MM.1S (cell line): ENCODE measurements around the gene CCL16.
"Not testable (repeated sequence)": the region's sequence is repeated elsewhere in the genome, so short reads cannot be mapped to it uniquely, and the experiment has no call there.

Experiments
- DNase-seq: peaks from one replicate; pipeline ENCODE4 v3.0.0-alpha.2; 2015
- H2AFZ ChIP-seq: fragments of 300-600 bp; sonication (generic); 2 replicates; pipeline ENCODE4 v1.6.0; 2016; ENCODE audit warnings: antibody characterized with exemption, low read length
- H3F3A ChIP-seq: fragments of 300-600 bp; sonication (generic); 2 replicates; pipeline ENCODE4 v1.6.1; 2016; ENCODE audit warnings: mild to moderate bottlenecking, antibody characterized with exemption, low read length, moderate library complexity, mixed read lengths; ENCODE audit not compliant: insufficient read depth
- H3K27ac ChIP-seq: fragments of 300-600 bp; sonication (generic); 2 replicates; pipeline ENCODE4 v1.5.1; 2016; ENCODE audit warnings: mild to moderate bottlenecking, low read length
- H3K27me3 ChIP-seq: fragments of 300-600 bp; sonication (generic); replicated peaks from 2 replicates; pipeline ENCODE4 v1.6.0; 2016; ENCODE audit warnings: low read length; ENCODE audit not compliant: insufficient read depth
- H3K36me3 ChIP-seq: fragments of 300-600 bp; sonication (generic); replicated peaks from 2 replicates; pipeline ENCODE4 v1.6.1; 2016; ENCODE audit warnings: mild to moderate bottlenecking, low read length, mixed read lengths; ENCODE audit not compliant: insufficient read depth
- H3K4me1 ChIP-seq: fragments of 300-600 bp; sonication (generic); 2 replicates; pipeline ENCODE4 v1.6.1; 2016; ENCODE audit warnings: low read length, mixed read lengths
- H3K4me2 ChIP-seq: fragments of 300-600 bp; sonication (generic); 2 replicates; pipeline ENCODE4 v1.6.0; 2016; ENCODE audit warnings: low read depth, low read length
- H3K4me3 ChIP-seq: fragments of 300-600 bp; sonication (generic); 2 replicates; pipeline ENCODE4 v1.5.1; 2016; ENCODE audit warnings: low read length, mixed read lengths
- H3K79me2 ChIP-seq: fragments of 300-600 bp; sonication (generic); 2 replicates; pipeline ENCODE4 v1.6.1; 2016; ENCODE audit warnings: mixed run types, low read length, mixed read lengths
- H3K9ac ChIP-seq: fragments of 300-600 bp; sonication (generic); 2 replicates; pipeline ENCODE4 v1.6.1; 2016; ENCODE audit warnings: low read length, mixed read lengths
- H3K9me2 ChIP-seq: fragments of 300-600 bp; sonication (generic); replicated peaks from 2 replicates; pipeline ENCODE4 v1.6.1; 2016; ENCODE audit warnings: mild to moderate bottlenecking, low read length, mixed read lengths; ENCODE audit not compliant: insufficient read depth
- H3K9me3 ChIP-seq: fragments of 300-600 bp; sonication (generic); replicated peaks from 2 replicates; pipeline ENCODE4 v1.6.1; 2016; ENCODE audit warnings: mild to moderate bottlenecking, low read length, mixed read lengths; ENCODE audit not compliant: insufficient read depth
- H4K20me1 ChIP-seq: fragments of 300-600 bp; sonication (generic); 2 replicates; pipeline ENCODE4 v1.6.1; 2016; ENCODE audit warnings: mild to moderate bottlenecking, low read length, moderate library complexity, mixed read lengths; ENCODE audit not compliant: insufficient read depth
- CTCF ChIP-seq: fragments of 300-600 bp; sonication (generic); IDR thresholded peaks from 2 replicates; pipeline ENCODE4 v1.5.1; 2016; ENCODE audit warnings: antibody characterized with exemption, low read length, mixed read lengths
- EZH2 ChIP-seq: fragments of 300-600 bp; sonication (generic); optimal IDR thresholded peaks from 2 replicates; pipeline ENCODE3; 2017; ENCODE audit warnings: low read depth, mild to moderate bottlenecking, antibody characterized with exemption, low read length, mixed read lengths
- EZH2phosphoT487 ChIP-seq: fragments of 300-600 bp; sonication (generic); IDR thresholded peaks from 2 replicates; pipeline ENCODE4 v1.6.1; 2018; ENCODE audit warnings: antibody characterized with exemption, low read length

The CCL16 gene

GRCh38 chr17:36016555-36016954 lies 35.3 kb upstream of the CCL16 start:
- no peak overlapping the region for H3K4me2 ChIP-seq
- no peaks in the 10 kb centered on the region for H3K36me3 ChIP-seq
- H3K9ac ChIP-seq = no peak overlapping the region
- H2AFZ ChIP-seq = no peak overlapping the region
- no peaks in the 10 kb centered on the region for H3K79me2 ChIP-seq
- no peaks in the 10 kb centered on the region for H3K9me3 ChIP-seq
- H3K4me3 ChIP-seq = no peak overlapping the region
- peaks cover 12% of the 10 kb centered on the region for H3K4me1 ChIP-seq
- H4K20me1 ChIP-seq = no peaks in the 10 kb centered on the region
- H3K27me3 ChIP-seq = no peaks in the 10 kb centered on the region
- TF ChIP-seq CTCF (no peak), EZH2 (no peak), EZH2phosphoT487 (no peak)
- peaks cover 5% of the 10 kb centered on the region; the same call in 1 of the 2 replicates for H3F3A ChIP-seq
- H3K9me2 ChIP-seq = no peaks in the 10 kb centered on the region
- DNase-seq = no peak
- H3K27ac ChIP-seq = no peak overlapping the region

DNA sequence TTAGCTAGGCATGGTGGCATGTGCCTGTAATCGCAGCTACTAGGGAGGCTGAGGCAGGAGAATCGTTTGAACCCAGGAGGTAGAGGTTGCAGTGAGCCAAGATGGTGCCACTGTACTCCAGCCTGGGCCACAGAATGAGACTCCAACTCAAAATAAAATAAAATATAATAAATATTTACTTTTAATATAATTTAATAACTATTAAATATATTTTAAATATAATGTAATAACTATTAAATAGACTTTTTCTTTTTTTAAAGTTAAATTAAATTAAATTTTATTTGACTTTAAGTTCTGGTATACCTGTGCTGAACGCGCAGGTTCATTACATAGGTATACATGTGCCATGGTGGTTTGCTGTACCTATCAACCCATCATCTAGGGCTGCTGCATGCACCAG lies 34.6 kb upstream of the CCL16 start:
- not testable (repeated sequence) for H3K9ac ChIP-seq, H3K4me2 ChIP-seq, H3K9me3 ChIP-seq, H4K20me1 ChIP-seq, H3K79me2 ChIP-seq, DNase-seq, H3F3A ChIP-seq, H2AFZ ChIP-seq, H3K27ac ChIP-seq, H3K9me2 ChIP-seq, H3K27me3 ChIP-seq, H3K36me3 ChIP-seq, H3K4me3 ChIP-seq
- peaks cover 12% of the 10 kb centered on the region for H3K4me1 ChIP-seq

DNA sequence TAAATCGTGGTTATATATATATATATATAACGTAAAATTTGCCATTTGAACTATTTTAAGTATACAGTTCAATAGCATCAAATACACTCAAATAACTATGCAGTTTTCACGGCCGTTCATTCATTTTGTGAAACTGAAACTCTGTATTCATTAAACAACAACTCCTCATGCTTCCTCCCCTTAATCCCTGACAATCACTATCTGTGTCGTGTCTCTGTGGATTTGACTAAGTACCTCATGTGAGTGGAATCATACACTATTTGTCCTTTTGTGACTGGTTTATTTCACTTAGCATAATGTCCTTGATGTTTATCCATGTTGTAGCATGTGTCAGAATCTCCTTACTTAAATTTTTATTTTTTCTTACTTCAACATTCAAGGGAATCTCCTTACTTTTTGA lies 33.6 kb upstream of the CCL16 start:
- H3K4me2 ChIP-seq = peak overlapping the region; percentile 47
- H3K27ac ChIP-seq = peak overlapping the region; percentile 18; the same call in 1 of the 2 replicates
- H3K79me2 ChIP-seq = no peaks in the 10 kb centered on the region
- peaks cover 5% of the 10 kb centered on the region; the same call in 1 of the 2 replicates for H3F3A ChIP-seq
- H3K9me3 ChIP-seq = no peaks in the 10 kb centered on the region
- H3K27me3 ChIP-seq = no peaks in the 10 kb centered on the region
- no peak for TF ChIP-seq EZH2
- no peak for TF ChIP-seq CTCF
- TF ChIP-seq EZH2phosphoT487 = no peak
- peaks cover 12% of the 10 kb centered on the region for H3K4me1 ChIP-seq
- H3K4me3 ChIP-seq = no peak overlapping the region
- no peak overlapping the region for H3K9ac ChIP-seq
- no peaks in the 10 kb centered on the region for H4K20me1 ChIP-seq
- no peak overlapping the region for H2AFZ ChIP-seq
- H3K36me3 ChIP-seq = no peaks in the 10 kb centered on the region
- no peaks in the 10 kb centered on the region for H3K9me2 ChIP-seq
- peak; percentile 41 for DNase-seq

- Histone ChIP-seq H4K20me1 (no peaks in the 10 kb centered on the region), H3K27ac (no peak overlapping the region), H3K4me3 (no peak overlapping the region), H3K36me3 (no peaks in the 10 kb centered on the region), H2AFZ (no peak overlapping the region), H3K27me3 (no peaks in the 10 kb centered on the region), H3K9me2 (no peaks in the 10 kb centered on the region), H3K9ac (no peak overlapping the region), H3K79me2 (no peaks in the 10 kb centered on the region), H3F3A (peaks cover 9% of the 10 kb centered on the region; the same call in 1 of the 2 replicates), H3K9me3 (no peaks in the 10 kb centered on the region), H3K4me2 (no peak overlapping the region), H3K4me1 (peaks cover 18% of the 10 kb centered on the region)
- DNase-seq = no peak
- TF ChIP-seq EZH2phosphoT487 (no peak), EZH2 (no peak), CTCF (no peak)
Measured at GRCh38 chr17:36011201-36011600, 29.9 kb upstream of the CCL16 start.
